ENCODE results near the gene CEP44. TPM values are rescaled to one million over a fixed set of nuclear protein-coding genes. Genes with fewer than 3 reads are reported as not detected.

CEP44 gene
- total RNA-seq, 1 donor, result 10.9 TPM

- TF ChIP-seq, protein P1, sequence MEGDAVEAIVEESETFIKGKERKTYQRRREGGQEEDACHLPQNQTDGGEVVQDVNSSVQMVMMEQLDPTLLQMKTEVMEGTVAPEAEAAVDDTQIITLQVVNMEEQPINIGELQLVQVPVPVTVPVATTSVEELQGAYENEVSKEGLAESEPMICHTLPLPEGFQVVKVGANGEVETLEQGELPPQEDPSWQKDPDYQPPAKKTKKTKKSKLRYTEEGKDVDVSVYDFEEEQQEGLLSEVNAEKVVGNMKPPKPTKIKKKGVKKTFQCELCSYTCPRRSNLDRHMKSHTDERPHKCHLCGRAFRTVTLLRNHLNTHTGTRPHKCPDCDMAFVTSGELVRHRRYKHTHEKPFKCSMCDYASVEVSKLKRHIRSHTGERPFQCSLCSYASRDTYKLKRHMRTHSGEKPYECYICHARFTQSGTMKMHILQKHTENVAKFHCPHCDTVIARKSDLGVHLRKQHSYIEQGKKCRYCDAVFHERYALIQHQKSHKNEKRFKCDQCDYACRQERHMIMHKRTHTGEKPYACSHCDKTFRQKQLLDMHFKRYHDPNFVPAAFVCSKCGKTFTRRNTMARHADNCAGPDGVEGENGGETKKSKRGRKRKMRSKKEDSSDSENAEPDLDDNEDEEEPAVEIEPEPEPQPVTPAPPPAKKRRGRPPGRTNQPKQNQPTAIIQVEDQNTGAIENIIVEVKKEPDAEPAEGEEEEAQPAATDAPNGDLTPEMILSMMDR (IDR thresholded peaks at IDR 0.05; ENCODE audit: extremely low read depth, low read depth, low read length), result no peak
- no peak for DNase-seq (ENCODE audit: insufficient read length, low spot score, missing footprints)
- Histone ChIP-seq H3K27ac (ENCODE audit: low read depth, low read length) (no peak overlapping the region), H2AFZ (ENCODE audit: low read length) (no peak overlapping the region), H3K4me2 (ENCODE audit: insufficient read depth, low read length) (no peak overlapping the region), H3K4me3 (ENCODE audit: insufficient read depth, low read length) (no peak overlapping the region), H3K4me1 (ENCODE audit: insufficient read depth, low read length) (no peaks in the 10 kb centered on the region), H3K9me3 (ENCODE audit: low read depth, low read length) (no peaks in the 10 kb centered on the region), H3K36me3 (ENCODE audit: insufficient read depth, low read length) (no peaks in the 10 kb centered on the region), H4K20me1 (ENCODE audit: insufficient read depth, low read length) (no peaks in the 10 kb centered on the region), H3K79me2 (ENCODE audit: insufficient read depth, low read length) (no peaks in the 10 kb centered on the region), H3K27me3 (ENCODE audit: insufficient read depth, low read length) (no peaks in the 10 kb centered on the region)
These were observed 97.7 kb downstream of the CEP44 start for GRCh38 chr4:174381440-174381800.

Other genes with a start within 250 kb of the CEP44 start
- gene FBXO8, start 244 bp upstream of the CEP44 start, total RNA-seq, result 30.1 and 32.2 TPM in 2 replicates
- gene HPGD, start 238.6 kb downstream of the CEP44 start, total RNA-seq, result under 0.01 TPM in 1 of 2 replicates, not detected in the other

Data from osteoblast (primary cell).